ENCODE results near the gene FOXP1. TPM values are rescaled to one million over a fixed set of nuclear protein-coding genes. Genes with fewer than 3 reads are reported as not detected.

FOXP1 gene
- polyA plus RNA-seq, 1 experiment: 56.6 TPM

- ChIA-PET CTCF (no interaction called here), POLR2A (no interaction called here)
- H3K27me3 ChIP-seq (ENCODE audit: control insufficient read depth, insufficient read depth, low read length): no peaks in the 10 kb centered on the region
- no peak for TF ChIP-seq CTCF (IDR thresholded peaks at IDR 0.05; ENCODE audit: low read depth, low read length)
- no peak for DNase-seq (ENCODE audit: low read depth, low spot score)
- no peaks in the 10 kb centered on the region for H3K9me3 ChIP-seq (ENCODE audit: control insufficient read depth, insufficient read depth, low read length)
- H3K4me3 ChIP-seq (ENCODE audit: low read depth, low read length): no peak overlapping the region
- no peak overlapping the region for H3K27ac ChIP-seq (ENCODE audit: low read depth, low read length)
These were observed 28.9 kb downstream of the FOXP1 start for GRCh38 chr3:71554649-71555048.

- no peaks in the 10 kb centered on the region for H3K27me3 ChIP-seq (ENCODE audit: control insufficient read depth, insufficient read depth, low read length)
- H3K4me3 ChIP-seq (ENCODE audit: low read depth, low read length): no peak overlapping the region
- no peak for DNase-seq (ENCODE audit: low read depth, low spot score)
- no peak overlapping the region for H3K27ac ChIP-seq (ENCODE audit: low read depth, low read length)
- CTCF ChIA-PET: no interaction called here
- no peaks in the 10 kb centered on the region for H3K9me3 ChIP-seq (ENCODE audit: control insufficient read depth, insufficient read depth, low read length)
- POLR2A ChIA-PET: no interaction called here
- TF ChIP-seq CTCF (IDR thresholded peaks at IDR 0.05; ENCODE audit: low read depth, low read length): no peak
These were observed 32.1 kb downstream of the FOXP1 start for GRCh38 chr3:71551311-71551919.

- no peaks in the 10 kb centered on the region for H3K9me3 ChIP-seq (ENCODE audit: control insufficient read depth, insufficient read depth, low read length)
- POLR2A ChIA-PET: interaction anchor here (0.6 kb wide), 1 partner anchor 35 kb away, joined by 3 read pairs; no protein-coding TSS in a partner anchor
- CTCF ChIA-PET: interaction anchor here (0.6 to 0.7 kb wide), 4 partner anchors 28 to 521 kb away, joined by 3 to 7 read pairs (median 3); no protein-coding TSS in a partner anchor
- DNase-seq (ENCODE audit: low read depth, low spot score): no peak
- H3K27me3 ChIP-seq (ENCODE audit: control insufficient read depth, insufficient read depth, low read length): no peaks in the 10 kb centered on the region
- no peak for TF ChIP-seq CTCF (IDR thresholded peaks at IDR 0.05; ENCODE audit: low read depth, low read length)
- H3K4me3 ChIP-seq (ENCODE audit: low read depth, low read length): no peak overlapping the region
- no peak overlapping the region for H3K27ac ChIP-seq (ENCODE audit: low read depth, low read length)
These were observed 33.6 kb downstream of the FOXP1 start for GRCh38 chr3:71549951-71550350.

- no peaks in the 10 kb centered on the region for H3K9me3 ChIP-seq (ENCODE audit: control insufficient read depth, insufficient read depth, low read length)
- no peak overlapping the region for H3K4me3 ChIP-seq (ENCODE audit: low read depth, low read length)
- CTCF ChIA-PET: interaction anchor here (0.6 kb wide), 3 partner anchors 55 to 548 kb away, joined by 3 to 4 read pairs (median 3); no protein-coding TSS in a partner anchor
- no peak overlapping the region for H3K27ac ChIP-seq (ENCODE audit: low read depth, low read length)
- no peaks in the 10 kb centered on the region for H3K27me3 ChIP-seq (ENCODE audit: control insufficient read depth, insufficient read depth, low read length)
- TF ChIP-seq CTCF (IDR thresholded peaks at IDR 0.05; ENCODE audit: low read depth, low read length): no peak
- POLR2A ChIA-PET: no interaction called here
- no peak for DNase-seq (ENCODE audit: low read depth, low spot score)
These were observed 34.7 kb downstream of the FOXP1 start for GRCh38 chr3:71548705-71549384.

Data from AG04450 (cell line).